ENCODE measurements around the gene ITIH3. TPM values are rescaled to one million over a fixed set of nuclear protein-coding genes. Genes with fewer than 3 reads are reported as not detected.

The ITIH3 gene
- total and polyA plus RNA-seq, 10 of the 15 experiments (the other 5 are each of a cell fraction or from before 2014, with no cell fraction given) = 0.07 to 0.17 (median 0.15) TPM; not detected in 7

- TF ChIP-seq ZBTB40 (IDR thresholded peaks at IDR 0.05; ENCODE audit: borderline replicate concordance) (peak; percentile 71; the same call in 1 of the 2 replicates), NFYA (IDR thresholded peaks at IDR 0.05; ENCODE audit: borderline replicate concordance, low read depth, low read length) (no peak), FOS (IDR thresholded peaks at IDR 0.05; ENCODE audit: borderline replicate concordance, extremely low read depth, insufficient read length) (no peak), NBN (IDR thresholded peaks at IDR 0.05) (peak; percentile 94), NR2C1 (IDR thresholded peaks at IDR 0.05) (no peak), CBFB (IDR thresholded peaks at IDR 0.05; ENCODE audit: low read depth) (peak; percentile 91), ELK1 (IDR thresholded peaks at IDR 0.05; ENCODE audit: low read depth, low read length) (0 out of 2 replicates have a peak, but pooled peaks have one; percentile 65), KDM1A (IDR thresholded peaks at IDR 0.05; ENCODE audit: borderline replicate concordance) (no peak), PAX5 (IDR thresholded peaks at IDR 0.05; ENCODE audit: borderline replicate concordance, low read depth, low read length) (no peak), ZSCAN29 (IDR thresholded peaks at IDR 0.05) (no peak), LARP7 (IDR thresholded peaks at IDR 0.05) (0 out of 2 replicates have a peak, but pooled peaks have one; percentile 52), ZBED1 (IDR thresholded peaks at IDR 0.05; ENCODE audit: borderline replicate concordance) (peak; percentile 70; the same call in 1 of the 2 replicates), RAD51 (IDR thresholded peaks at IDR 0.05) (no peak), SPI1 (IDR thresholded peaks at IDR 0.05; ENCODE audit: borderline replicate concordance, insufficient read depth, low read depth, low read length) (peak; percentile 44; the same call in 1 of the 2 replicates), RB1 (IDR thresholded peaks at IDR 0.05; ENCODE audit: borderline replicate concordance) (peak; percentile 92; the same call in 1 of the 2 replicates), NKRF (conservative IDR thresholded peaks at IDR 0.05) (peak; percentile 98), POLR2AphosphoS5 (IDR thresholded peaks at IDR 0.05; ENCODE audit: low read length) (peak; percentile 98), IRF3 (IDR thresholded peaks at IDR 0.05) (no peak), RFX5 (IDR thresholded peaks at IDR 0.05; ENCODE audit: low read depth, low read length) (no peak), HDGF (IDR thresholded peaks at IDR 0.05) (no peak), SMAD5 (IDR thresholded peaks at IDR 0.05; ENCODE audit: low read depth) (peak; percentile 91)
Measured at GRCh38 chr3:52770496-52771333, 23.9 kb upstream of the ITIH3 start, which contains the start of gene NEK4 (continued).
